DOHH2 (cell line): ENCODE measurements around the gene COLEC11.

Experiments
- H3F3A ChIP-seq: fragments of 200-600 bp; sonication (generic), shearing (Covaris generic); 2 replicates; pipeline ENCODE4 v1.6.0; 2016; ENCODE audit warnings: antibody characterized with exemption, mild to moderate bottlenecking; ENCODE audit not compliant: control insufficient read depth, insufficient read depth
- H3K27ac ChIP-seq: fragments of 200-600 bp; sonication (generic); 2 replicates; pipeline ENCODE4 v1.5.1; 2014; ENCODE audit warnings: low read depth, mild to moderate bottlenecking, low read length, moderate library complexity
- H3K27me3 ChIP-seq: fragments of 200-600 bp; sonication (generic); 2 replicates; pipeline ENCODE4 v1.6.1; 2014; ENCODE audit warnings: mild to moderate bottlenecking, low read length, mixed read lengths; ENCODE audit not compliant: control insufficient read depth
- H3K36me3 ChIP-seq: fragments of 200-600 bp; sonication (generic); 2 replicates; pipeline ENCODE4 v1.6.1; 2014; ENCODE audit warnings: mild to moderate bottlenecking, low read length, moderate library complexity, mixed read lengths; ENCODE audit not compliant: control insufficient read depth
- H3K4me1 ChIP-seq: fragments of 200-600 bp; sonication (generic); 2 replicates; pipeline ENCODE4 v1.6.1; 2014; ENCODE audit warnings: mild to moderate bottlenecking, low read length, mixed read lengths; ENCODE audit not compliant: control insufficient read depth
- H3K4me2 ChIP-seq: fragments of 200-600 bp; sonication (generic); 2 replicates; pipeline ENCODE4 v1.6.0; 2014; ENCODE audit warnings: mild to moderate bottlenecking, low read length, moderate library complexity
- H3K4me3 ChIP-seq: fragments of 200-600 bp; sonication (generic); 2 replicates; pipeline ENCODE4 v1.5.1; 2014; ENCODE audit warnings: mild to moderate bottlenecking, low read length, mixed read lengths
- H3K79me2 ChIP-seq: fragments of 200-600 bp; sonication (generic); 2 replicates; pipeline ENCODE4 v1.6.1; 2014; ENCODE audit warnings: mild to moderate bottlenecking, low read length, mixed read lengths; ENCODE audit not compliant: control insufficient read depth
- H3K9me2 ChIP-seq: fragments of 200-600 bp; sonication (generic); replicated peaks from 2 replicates; pipeline ENCODE4 v1.6.1; 2014; ENCODE audit warnings: mild to moderate bottlenecking, low read length, mixed read lengths; ENCODE audit not compliant: control insufficient read depth
- H3K9me3 ChIP-seq: fragments of 200-600 bp; sonication (generic); 2 replicates; pipeline ENCODE4 v1.6.1; 2014; ENCODE audit warnings: antibody characterized with exemption, low read length, mixed read lengths; ENCODE audit not compliant: control insufficient read depth, insufficient read depth
- H4K20me1 ChIP-seq: fragments of 200-600 bp; sonication (generic); 2 replicates; pipeline ENCODE4 v1.6.0; 2014; ENCODE audit warnings: low read depth, mild to moderate bottlenecking, antibody characterized with exemption, low read length, moderate library complexity; ENCODE audit not compliant: control insufficient read depth, insufficient read depth
- EZH2phosphoT487 ChIP-seq: fragments of 200-600 bp; sonication (generic); IDR thresholded peaks from 2 replicates; pipeline ENCODE4 v1.6.1; 2017; ENCODE audit warnings: borderline replicate concordance, mild to moderate bottlenecking, antibody characterized with exemption, low read length, moderate library complexity, mixed read lengths
- TF ChIP-seq, protein P1 (sequence below): fragments of 200-600 bp; sonication (generic); IDR thresholded peaks from one replicate; pipeline ENCODE4 v1.5.1; 2014; ENCODE audit warnings: antibody characterized with exemption, mild to moderate bottlenecking, low read depth, low read length; ENCODE audit not compliant: poor library complexity, severe bottlenecking

The COLEC11 gene

DNA sequence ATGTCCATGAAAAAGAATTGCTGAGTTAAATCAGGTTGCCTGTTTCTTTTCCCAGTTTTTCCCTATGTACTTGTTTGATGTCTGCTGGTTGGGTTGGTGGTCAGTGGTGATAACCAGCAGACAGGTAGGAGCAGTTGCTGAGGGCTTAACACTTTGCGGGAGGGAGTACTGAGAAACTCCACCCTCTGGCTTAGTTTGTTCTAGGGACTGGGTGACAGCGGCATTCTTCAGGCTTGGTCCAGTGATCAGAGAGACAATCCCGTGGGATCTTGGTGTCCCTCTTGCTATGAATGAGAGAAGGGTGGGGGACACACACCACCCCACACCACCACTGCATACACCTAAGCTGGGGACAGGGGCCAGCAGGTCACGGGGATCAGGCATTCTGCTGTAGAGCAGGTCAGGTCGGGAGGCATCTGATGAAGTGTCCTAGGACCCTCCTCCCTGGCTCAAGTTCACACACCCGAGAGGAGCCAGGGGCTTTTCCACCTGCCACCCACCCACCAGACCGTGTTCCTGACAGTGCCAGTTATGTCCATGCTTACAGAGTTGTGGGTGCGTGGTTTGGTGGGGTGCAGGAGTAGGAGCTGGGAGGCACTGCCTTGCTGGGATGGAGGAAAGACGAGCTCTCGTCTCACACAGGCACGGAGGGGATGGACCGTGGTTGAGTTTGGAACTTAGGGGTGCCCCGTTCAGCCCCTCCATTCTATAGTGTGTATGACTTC lies 41.8 kb downstream of the COLEC11 start:
- no peak for TF ChIP-seq EZH2phosphoT487
- TF ChIP-seq, protein P1, sequence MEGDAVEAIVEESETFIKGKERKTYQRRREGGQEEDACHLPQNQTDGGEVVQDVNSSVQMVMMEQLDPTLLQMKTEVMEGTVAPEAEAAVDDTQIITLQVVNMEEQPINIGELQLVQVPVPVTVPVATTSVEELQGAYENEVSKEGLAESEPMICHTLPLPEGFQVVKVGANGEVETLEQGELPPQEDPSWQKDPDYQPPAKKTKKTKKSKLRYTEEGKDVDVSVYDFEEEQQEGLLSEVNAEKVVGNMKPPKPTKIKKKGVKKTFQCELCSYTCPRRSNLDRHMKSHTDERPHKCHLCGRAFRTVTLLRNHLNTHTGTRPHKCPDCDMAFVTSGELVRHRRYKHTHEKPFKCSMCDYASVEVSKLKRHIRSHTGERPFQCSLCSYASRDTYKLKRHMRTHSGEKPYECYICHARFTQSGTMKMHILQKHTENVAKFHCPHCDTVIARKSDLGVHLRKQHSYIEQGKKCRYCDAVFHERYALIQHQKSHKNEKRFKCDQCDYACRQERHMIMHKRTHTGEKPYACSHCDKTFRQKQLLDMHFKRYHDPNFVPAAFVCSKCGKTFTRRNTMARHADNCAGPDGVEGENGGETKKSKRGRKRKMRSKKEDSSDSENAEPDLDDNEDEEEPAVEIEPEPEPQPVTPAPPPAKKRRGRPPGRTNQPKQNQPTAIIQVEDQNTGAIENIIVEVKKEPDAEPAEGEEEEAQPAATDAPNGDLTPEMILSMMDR: no peak
- Histone ChIP-seq H3K27me3 (no peaks in the 10 kb centered on the region; the same call in 1 of the 2 replicates), H3K4me3 (no peak overlapping the region), H3K27ac (no peak overlapping the region), H3K79me2 (no peaks in the 10 kb centered on the region), H3K36me3 (no peaks in the 10 kb centered on the region), H3K4me1 (0 out of 2 replicates have a peak, but pooled peaks cover 3% of the 10 kb centered on the region), H3F3A (no peaks in the 10 kb centered on the region), H4K20me1 (no peaks in the 10 kb centered on the region), H3K9me3 (no peaks in the 10 kb centered on the region), H3K4me2 (no peak overlapping the region), H3K9me2 (no peaks in the 10 kb centered on the region)

DNA sequence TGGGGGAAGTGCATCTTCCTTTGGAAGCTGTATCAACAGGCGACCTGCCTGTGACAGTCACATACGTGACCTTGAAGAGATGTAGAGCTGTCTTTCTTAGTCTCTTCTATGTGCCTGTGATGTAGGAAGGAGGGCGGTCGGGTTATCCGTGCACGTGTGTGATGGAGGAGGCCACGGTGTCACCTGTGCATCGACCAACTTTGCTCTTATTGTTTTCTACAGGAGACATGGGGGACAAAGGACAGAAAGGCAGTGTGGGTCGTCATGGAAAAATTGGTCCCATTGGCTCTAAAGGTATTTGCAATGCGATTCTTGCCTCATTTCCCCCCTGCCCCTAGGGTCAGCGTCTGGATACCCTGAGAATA lies 42.4 kb downstream of the COLEC11 start:
- Histone ChIP-seq H3F3A (no peaks in the 10 kb centered on the region), H3K9me2 (no peaks in the 10 kb centered on the region), H3K9me3 (no peaks in the 10 kb centered on the region), H3K79me2 (no peaks in the 10 kb centered on the region), H3K27me3 (no peaks in the 10 kb centered on the region; the same call in 1 of the 2 replicates), H3K4me1 (0 out of 2 replicates have a peak, but pooled peaks cover 3% of the 10 kb centered on the region), H3K36me3 (no peaks in the 10 kb centered on the region), H3K27ac (no peak overlapping the region), H3K4me2 (no peak overlapping the region), H3K4me3 (no peak overlapping the region), H4K20me1 (no peaks in the 10 kb centered on the region)
- TF ChIP-seq, protein P1: no peak
- TF ChIP-seq EZH2phosphoT487: no peak

DNA sequence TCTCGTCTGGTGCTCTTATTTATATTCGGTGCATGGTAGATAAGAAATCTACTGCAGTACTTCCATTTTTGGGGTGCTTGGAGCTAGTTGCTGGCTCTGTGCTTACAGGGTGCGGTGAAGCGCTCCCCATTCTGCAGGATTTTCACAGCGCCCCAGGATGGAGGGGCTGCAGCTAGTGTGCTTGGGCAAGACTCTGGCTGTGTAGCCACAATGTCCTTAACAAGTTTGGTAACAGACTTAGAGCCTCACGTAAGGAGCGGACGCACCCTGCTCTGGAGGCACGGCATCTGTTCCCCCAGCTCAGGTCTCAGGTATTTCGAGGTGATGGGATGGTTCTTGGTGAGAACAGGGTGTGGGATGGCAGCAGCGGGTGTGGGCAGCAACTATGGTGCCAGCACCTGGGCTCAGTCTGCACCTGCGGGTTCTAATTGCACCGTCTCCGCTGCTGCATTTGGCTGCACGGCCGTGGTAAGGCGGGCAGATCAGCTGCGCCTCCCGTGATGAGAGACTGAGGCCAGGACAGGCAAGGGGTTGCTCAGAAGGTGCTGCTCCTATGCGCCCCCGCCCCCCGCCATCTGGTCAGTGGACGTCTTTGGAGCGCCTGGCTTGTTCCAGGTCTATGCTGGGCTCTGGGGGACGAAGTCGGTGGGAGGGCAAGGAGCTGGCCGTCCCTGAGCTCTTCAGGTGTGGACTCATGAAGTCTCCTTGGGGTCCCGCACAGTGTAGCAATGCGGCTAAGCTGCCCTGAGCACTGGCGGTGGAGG lies 43.0 kb downstream of the COLEC11 start:
- Histone ChIP-seq H3K79me2 (no peaks in the 10 kb centered on the region), H3K9me3 (no peaks in the 10 kb centered on the region), H3K36me3 (no peaks in the 10 kb centered on the region), H4K20me1 (no peaks in the 10 kb centered on the region), H3K4me2 (no peak overlapping the region), H3K27ac (no peak overlapping the region), H3F3A (no peaks in the 10 kb centered on the region), H3K4me3 (no peak overlapping the region), H3K9me2 (no peaks in the 10 kb centered on the region), H3K27me3 (no peaks in the 10 kb centered on the region; the same call in 1 of the 2 replicates), H3K4me1 (0 out of 2 replicates have a peak, but pooled peaks cover 3% of the 10 kb centered on the region)
- TF ChIP-seq, protein P1: no peak
- TF ChIP-seq EZH2phosphoT487: no peak
